Endothelial cell of umbilical vein (primary cell): ENCODE measurements around the gene HOPX. TPM values are rescaled to one million over a fixed set of nuclear protein-coding genes. Genes with fewer than 3 reads are reported as not detected.

ENCODE experiments used
- BruUV-seq: library from RNA; stranded (reverse); fragments of 400-500 nt; replicated peaks from 2 replicates; lab custom pipeline; 2021; lab: Mats Ljungman, UMichigan
- CTCF ChIA-PET: fragments of 300-600, 350-600 bp; sonication (Branson Sonifier 250); formaldehyde crosslinking; loops from one replicate; lab custom pipeline; 2021; ENCODE audit warnings: antibody characterized with exemption, inconsistent platforms; lab: Charles Lee
- POLR2A ChIA-PET: fragments of 300-600, 350-600 bp; sonication (Branson Sonifier 250); formaldehyde crosslinking; loops from one replicate; lab custom pipeline; 2021; ENCODE audit warnings: antibody characterized with exemption, inconsistent platforms; lab: Charles Lee
- DNase-seq: peaks from one replicate; pipeline ENCODE4 v3.0.0-alpha.2; 2011; ENCODE audit warnings: low read depth, low spot score
- FAIRE-seq: peaks from 2 replicates; lab custom pipeline; 2011; peaks lifted over from hg19 to GRCh38; lab: Jason Lieb, UNC
- H2AFZ ChIP-seq: 2 replicates; pipeline ENCODE4 v1.6.0; 2012; ENCODE audit warnings: low read depth, low read length, control low read depth, inconsistent platforms
- H3K27ac ChIP-seq: 2 replicates; pipeline ENCODE4 v1.5.1; 2011; ENCODE audit warnings: low read depth, mild to moderate bottlenecking, control low read depth, low read length, moderate library complexity; ENCODE audit not compliant: insufficient read depth
- H3K27me3 ChIP-seq, 2 experiments: 2 replicates each; pipeline versions ENCODE4 v1.6.0 to v1.6.1; 2011; ENCODE audit warnings: low read length in 2 of 2, mixed read lengths in 1 of 2; ENCODE audit not compliant: control insufficient read depth in 2 of 2, insufficient read depth in 2 of 2
- H3K36me3 ChIP-seq, 2 experiments: 2 replicates in 1 of 2; 3 replicates in 1 of 2; pipeline ENCODE4 v1.5.1; 2011; ENCODE audit warnings: low read length in 2 of 2, mild to moderate bottlenecking in 1 of 2, moderate library complexity in 1 of 2; ENCODE audit not compliant: control insufficient read depth in 2 of 2, insufficient read depth in 2 of 2; ENCODE audit errors: extremely low read depth in 1 of 2
- H3K4me1 ChIP-seq: 3 replicates; pipeline ENCODE4 v1.5.1; 2011; ENCODE audit warnings: mild to moderate bottlenecking, low read length; ENCODE audit not compliant: control insufficient read depth, insufficient read depth; ENCODE audit errors: extremely low read depth
- H3K4me2 ChIP-seq: 2 replicates; pipeline ENCODE4 v1.6.1; 2011; ENCODE audit warnings: low read length, control low read depth, mixed read lengths; ENCODE audit not compliant: insufficient read depth
- H3K4me3 ChIP-seq, 3 experiments: fragments of 200-600 bp in 1 of 3; sonication (generic), shearing (Covaris generic) in 1 of 3; replicated peaks in 1 of 3; 2 replicates each; pipeline ENCODE4 v1.5.1; 2011 to 2016; ENCODE audit warnings: control low read depth in 3 of 3, low read length in 3 of 3, mild to moderate bottlenecking in 2 of 3, inconsistent platforms in 1 of 3, low read depth in 1 of 3, moderate library complexity in 1 of 3; ENCODE audit not compliant: insufficient read depth in 1 of 3
- H3K79me2 ChIP-seq: 2 replicates; pipeline ENCODE4 v1.6.0; 2012; ENCODE audit warnings: low read length, inconsistent platforms; ENCODE audit not compliant: control insufficient read depth, insufficient read depth
- H3K9ac ChIP-seq: replicated peaks from 2 replicates; pipeline ENCODE3; 2011; ENCODE audit warnings: low read length, control low read depth; ENCODE audit not compliant: insufficient read depth; ENCODE audit errors: extremely low read depth
- H3K9me1 ChIP-seq: replicated peaks from 3 replicates; pipeline ENCODE4 v1.6.0; 2011; ENCODE audit warnings: mild to moderate bottlenecking, low read length; ENCODE audit not compliant: control insufficient read depth, insufficient read depth; ENCODE audit errors: extremely low read depth
- H3K9me3 ChIP-seq: replicated peaks from 2 replicates; pipeline ENCODE4 v1.5.1; 2012; ENCODE audit warnings: low read length, inconsistent platforms; ENCODE audit not compliant: control insufficient read depth, insufficient read depth
- H4K20me1 ChIP-seq: replicated peaks from 2 replicates; pipeline ENCODE3; 2011; ENCODE audit warnings: mild to moderate bottlenecking, low read length; ENCODE audit not compliant: control insufficient read depth, insufficient read depth; ENCODE audit errors: extremely low read depth
- EZH2 ChIP-seq: IDR thresholded peaks from 2 replicates; pipeline ENCODE4 v1.6.1; 2012; ENCODE audit warnings: borderline replicate concordance, low read depth, mild to moderate bottlenecking, moderate library complexity, low read length, inconsistent platforms; ENCODE audit not compliant: severe bottlenecking
- FOS ChIP-seq: IDR thresholded peaks from 2 replicates; pipeline ENCODE4 v1.6.1; 2011; ENCODE audit warnings: mild to moderate bottlenecking, low read length, moderate library complexity, borderline replicate concordance; ENCODE audit not compliant: insufficient read depth
- GATA2 ChIP-seq: IDR thresholded peaks from 2 replicates; pipeline ENCODE4 v1.7.0; 2011; ENCODE audit warnings: low read depth, mild to moderate bottlenecking, moderate library complexity, mixed read lengths, low read length; ENCODE audit not compliant: insufficient read length, insufficient read depth
- JUN ChIP-seq: IDR thresholded peaks from 2 replicates; pipeline ENCODE4 v1.6.1; 2011; ENCODE audit warnings: borderline replicate concordance, low read depth; ENCODE audit not compliant: insufficient read length, insufficient read depth
- MYC ChIP-seq: IDR thresholded peaks from one replicate; pipeline ENCODE4 v1.6.1; 2011; ENCODE audit warnings: mild to moderate bottlenecking, low read depth, low read length
- POLR2A ChIP-seq: IDR thresholded peaks from 2 replicates; pipeline ENCODE4 v1.6.1; 2012; ENCODE audit warnings: low read depth, mild to moderate bottlenecking, control low read depth, low read length
- POLR2AphosphoS5 ChIP-seq: IDR thresholded peaks from 2 replicates; pipeline ENCODE4 v1.6.1; 2012; ENCODE audit warnings: low read depth, mild to moderate bottlenecking, control low read depth, low read length, moderate library complexity; ENCODE audit not compliant: insufficient read depth
- dilution Hi-C: fragments of 300-500 bp; cut with MboI; formaldehyde crosslinking; loops from one replicate; pipeline ENCODE4 v1.15.0; 2019; ENCODE audit warnings: low sequenced_read_pairs; ENCODE audit not compliant: extremely low pct_ligation_motif_present
- intact Hi-C: fragments of 100-400 bp; cut with micrococcal nuclease; formaldehyde crosslinking; loops from one replicate; pipeline ENCODE4 v1.10.0; 2022
- polyA plus RNA-seq, 4 experiments: library from polyadenylated mRNA; depleted of rRNA in 3 of 4; stranded (reverse) in 3 of 4; unstranded in 1 of 4; fragments of >200 nt; gene quantifications; 2 replicates each; pipeline versions ENCODE4 v1.2.1 to v1.2.3, GENCODE V29; 2011 to 2012; ENCODE audit warnings: missing spikeins in 1 of 4
- total RNA-seq: library from RNA; stranded (reverse); gene quantifications from 2 replicates; pipeline ENCODE4 v1.2.3, GENCODE V29; 2021
- TF ChIP-seq, protein P1 (sequence below), 2 donors: IDR thresholded peaks; 1 replicate in 1 of 2; 2 replicates in 1 of 2; pipeline ENCODE4 v1.5.1; 2011; ENCODE audit warnings: low read length in 2 of 2, mild to moderate bottlenecking in 2 of 2, moderate library complexity in 2 of 2, control low read depth in 1 of 2, inconsistent platforms in 1 of 2, low read depth in 1 of 2; ENCODE audit not compliant: insufficient read depth in 1 of 2; ENCODE audit errors: extremely low read depth in 1 of 2
- TF ChIP-seq, protein P2 (sequence below): IDR thresholded peaks from 2 replicates; pipeline ENCODE4 v1.6.1; 2011; ENCODE audit not compliant: insufficient read depth, insufficient read length

The HOPX gene
- total and polyA plus RNA-seq, 2 donors (not counting 3 experiments of a cell fraction or from before 2014, with no cell fraction given): 3.8 to 5.8 TPM

DNA sequence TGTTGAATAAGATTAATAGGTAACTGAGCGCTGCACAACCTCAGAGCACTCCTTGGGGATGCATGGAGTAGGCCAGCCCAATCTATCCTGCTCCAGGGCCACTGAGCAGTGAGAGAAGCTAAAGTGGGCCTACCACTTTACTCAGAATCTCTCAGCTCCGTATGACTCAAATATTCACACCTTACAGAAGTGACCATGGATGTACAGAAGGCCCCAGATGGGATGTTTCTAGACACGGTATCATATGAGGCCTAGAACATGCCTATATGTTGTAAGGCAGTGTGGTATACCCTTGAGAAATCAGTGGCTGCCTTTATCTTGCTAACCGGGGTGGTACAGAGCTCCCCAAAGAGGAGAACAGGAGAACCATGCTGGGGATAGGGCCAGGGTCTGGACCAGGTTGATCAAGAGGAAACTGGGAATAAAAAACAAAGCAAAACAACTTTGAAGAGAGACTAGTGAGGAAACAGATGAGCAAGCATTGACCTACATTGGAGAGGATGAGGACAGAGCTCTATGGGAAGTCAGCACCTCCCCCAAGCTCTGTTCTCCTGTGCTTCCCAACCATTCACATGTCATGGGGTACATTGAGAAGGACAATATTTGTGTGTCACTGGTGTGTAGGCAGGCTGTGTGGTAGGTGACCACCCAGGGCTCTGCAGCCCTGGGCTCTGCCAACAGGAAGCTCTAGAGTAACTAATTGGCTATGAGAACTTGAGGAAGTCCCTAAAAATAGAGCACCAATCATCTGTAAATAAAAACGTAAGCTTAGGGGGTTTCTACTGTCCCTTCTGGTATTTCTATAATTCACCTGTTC lies 31.4 kb downstream of the HOPX start:
- ChIA-PET CTCF (interaction anchor here (0.9 to 2.0 kb wide), 5 partner anchors 8 to 150 kb away, joined by 3 to 18 read pairs (median 5); no protein-coding TSS in a partner anchor), POLR2A (no interaction called here)
- Histone ChIP-seq H3K4me2 (no peak overlapping the region), H3K36me3 (no peaks in the 10 kb centered on the region), H4K20me1 (no peaks in the 10 kb centered on the region), H3K9me3 (no peaks in the 10 kb centered on the region), H3K27me3 (no peaks in the 10 kb centered on the region), H3K4me1 (peaks cover 26% of the 10 kb centered on the region), H3K27ac (no peak overlapping the region), H3K9ac (no peak overlapping the region), H3K4me3 (no peak overlapping the region), H2AFZ (no peak overlapping the region), H3K9me1 (no peaks in the 10 kb centered on the region), H3K79me2 (no peaks in the 10 kb centered on the region)
- intact Hi-C loops (no loop called here), dilution Hi-C loops (no loop called here)
- no peak for FAIRE-seq
- TF ChIP-seq POLR2A: no peak
- TF ChIP-seq, protein P1, sequence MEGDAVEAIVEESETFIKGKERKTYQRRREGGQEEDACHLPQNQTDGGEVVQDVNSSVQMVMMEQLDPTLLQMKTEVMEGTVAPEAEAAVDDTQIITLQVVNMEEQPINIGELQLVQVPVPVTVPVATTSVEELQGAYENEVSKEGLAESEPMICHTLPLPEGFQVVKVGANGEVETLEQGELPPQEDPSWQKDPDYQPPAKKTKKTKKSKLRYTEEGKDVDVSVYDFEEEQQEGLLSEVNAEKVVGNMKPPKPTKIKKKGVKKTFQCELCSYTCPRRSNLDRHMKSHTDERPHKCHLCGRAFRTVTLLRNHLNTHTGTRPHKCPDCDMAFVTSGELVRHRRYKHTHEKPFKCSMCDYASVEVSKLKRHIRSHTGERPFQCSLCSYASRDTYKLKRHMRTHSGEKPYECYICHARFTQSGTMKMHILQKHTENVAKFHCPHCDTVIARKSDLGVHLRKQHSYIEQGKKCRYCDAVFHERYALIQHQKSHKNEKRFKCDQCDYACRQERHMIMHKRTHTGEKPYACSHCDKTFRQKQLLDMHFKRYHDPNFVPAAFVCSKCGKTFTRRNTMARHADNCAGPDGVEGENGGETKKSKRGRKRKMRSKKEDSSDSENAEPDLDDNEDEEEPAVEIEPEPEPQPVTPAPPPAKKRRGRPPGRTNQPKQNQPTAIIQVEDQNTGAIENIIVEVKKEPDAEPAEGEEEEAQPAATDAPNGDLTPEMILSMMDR (IDR thresholded peaks at IDR 0.05; ENCODE audit: extremely low read depth in 1 of 2, insufficient read depth in 1 of 2, low read depth in 1 of 2, low read length in 2 of 2): no peak
- BruUV-seq: no TSS peak
- no peak for DNase-seq

DNA sequence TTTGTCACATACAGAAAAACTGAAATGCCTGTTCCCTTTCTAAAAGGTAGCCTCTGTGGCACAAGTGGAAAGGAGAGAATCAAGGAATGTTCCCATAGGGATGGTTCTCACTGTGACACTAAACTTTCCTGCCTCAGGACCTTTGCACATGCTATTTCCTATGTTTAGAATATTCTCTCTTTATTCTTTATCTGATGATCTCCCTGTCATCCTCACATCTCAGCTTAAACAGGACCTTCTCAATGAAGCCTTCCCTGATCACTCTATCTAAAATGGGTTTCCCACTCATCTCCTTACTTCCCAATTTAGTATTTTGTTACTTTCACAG lies 32.3 kb downstream of the HOPX start:
- H3K4me3 ChIP-seq: no peak overlapping the region
- H3K79me2 ChIP-seq: no peaks in the 10 kb centered on the region
- H2AFZ ChIP-seq: no peak overlapping the region
- no peaks in the 10 kb centered on the region for H4K20me1 ChIP-seq
- BruUV-seq: no TSS peak
- dilution Hi-C loops: no loop called here
- no peak for DNase-seq
- H3K27ac ChIP-seq: no peak overlapping the region
- no peaks in the 10 kb centered on the region for H3K9me1 ChIP-seq
- ChIA-PET CTCF (interaction anchor here (1.1 to 2.0 kb wide), 5 partner anchors 8 to 151 kb away, joined by 4 to 6 read pairs (median 4); no protein-coding TSS in a partner anchor), POLR2A (no interaction called here)
- H3K4me1 ChIP-seq: peaks cover 17% of the 10 kb centered on the region
- intact Hi-C loops: no loop called here
- no peak for FAIRE-seq
- no peak overlapping the region for H3K9ac ChIP-seq
- H3K27me3 ChIP-seq: no peaks in the 10 kb centered on the region
- TF ChIP-seq, protein P1 (IDR thresholded peaks at IDR 0.05; ENCODE audit: extremely low read depth in 1 of 2, insufficient read depth in 1 of 2, low read depth in 1 of 2, low read length in 2 of 2): no peak
- TF ChIP-seq POLR2AphosphoS5 (no peak), MYC (no peak), GATA2 (no peak), FOS (no peak), POLR2A (no peak), JUN (no peak), EZH2 (no peak)
- TF ChIP-seq, protein P2, sequence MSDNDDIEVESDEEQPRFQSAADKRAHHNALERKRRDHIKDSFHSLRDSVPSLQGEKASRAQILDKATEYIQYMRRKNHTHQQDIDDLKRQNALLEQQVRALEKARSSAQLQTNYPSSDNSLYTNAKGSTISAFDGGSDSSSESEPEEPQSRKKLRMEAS: no peak
- no peak overlapping the region for H3K4me2 ChIP-seq
- H3K36me3 ChIP-seq: no peaks in the 10 kb centered on the region
- H3K9me3 ChIP-seq: no peaks in the 10 kb centered on the region
